ENCODE results near the gene ENOX1. TPM values are rescaled to one million over a fixed set of nuclear protein-coding genes. Genes with fewer than 3 reads are reported as not detected.

The ENOX1 gene
- polyA plus RNA-seq, 2 of the 4 experiments (the other 2 are of a cell fraction) = 0.28 to 0.41 TPM

GRCh38 chr13:43800828-43801227 lies 14.1 kb upstream of the ENOX1 start (continued):
- no peak for TF ChIP-seq HMGXB4 (CRISPR knock-in tag; IDR thresholded peaks at IDR 0.05; ENCODE audit: borderline replicate concordance)

GRCh38 chr13:43799191-43799590 lies 12.4 kb upstream of the ENOX1 start:
- H3K4me2 ChIP-seq = no peak overlapping the region
- no peak overlapping the region for H3K27ac ChIP-seq
- H3K4me1 ChIP-seq = no peaks in the 10 kb centered on the region
- WGBS (ENCODE audit: missing lambda C conversion rate) = 37% methylated on average over 4 of the region's 4 CpGs
- ChIA-PET POLR2A (no interaction called here), CTCF (no interaction called here)
- ATAC-seq (no peak), DNase-seq (ENCODE audit: low read depth in 1 of 2, low spot score in 1 of 2) (no peak), FAIRE-seq (no peak)
- TF ChIP-seq RAD21 (conservative IDR thresholded peaks at IDR 0.05 in 1 of 2, IDR thresholded peaks at IDR 0.05 in 1 of 2) = no peak
- no peak for TF ChIP-seq REST (IDR thresholded peaks at IDR 0.05)
- TF ChIP-seq TFCP2L1 (CRISPR knock-in tag; IDR thresholded peaks at IDR 0.05) = no peak
- no peak for TF ChIP-seq EP300 (IDR thresholded peaks at IDR 0.05)
- no peak for TF ChIP-seq EHF (CRISPR knock-in tag; IDR thresholded peaks at IDR 0.05)
- no peak for TF ChIP-seq KDM1A (IDR thresholded peaks at IDR 0.05; ENCODE audit: low read depth)
- TF ChIP-seq CHD4 (IDR thresholded peaks at IDR 0.05; ENCODE audit: borderline replicate concordance) = no peak
- no peak overlapping the region for H3K4me3 ChIP-seq
- H3K9me3 ChIP-seq = no peaks in the 10 kb centered on the region

GRCh38 chr13:43797869-43798268 lies 11.1 kb upstream of the ENOX1 start:
- TF ChIP-seq BCL3 (IDR thresholded peaks at IDR 0.05) = no peak
- TF ChIP-seq HDAC2 (IDR thresholded peaks at IDR 0.05) = no peak
- no peak for TF ChIP-seq PHF8 (IDR thresholded peaks at IDR 0.05; ENCODE audit: borderline replicate concordance, low read depth)
- no peak for TF ChIP-seq USF2 (IDR thresholded peaks at IDR 0.05)
- no peaks in the 10 kb centered on the region for H3K4me1 ChIP-seq
- H3K9me3 ChIP-seq = no peaks in the 10 kb centered on the region
- ChIA-PET CTCF (no interaction called here), POLR2A (no interaction called here)
- no peak overlapping the region for H3K4me3 ChIP-seq
- ATAC-seq (no peak), DNase-seq (ENCODE audit: low read depth in 1 of 2, low spot score in 1 of 2) (no peak), FAIRE-seq (no peak)
- WGBS (ENCODE audit: missing lambda C conversion rate) = 46% methylated on average over 3 of the region's 3 CpGs
- H3K4me2 ChIP-seq = no peak overlapping the region
- H3K27ac ChIP-seq = no peak overlapping the region

GRCh38 chr13:43797159-43797558 lies 10.4 kb upstream of the ENOX1 start:
- no peak for FAIRE-seq
- no peak overlapping the region for H3K27ac ChIP-seq
- TF ChIP-seq HOXB13 (CRISPR knock-in tag; IDR thresholded peaks at IDR 0.05; ENCODE audit: low read depth) (no peak), MAZ (IDR thresholded peaks at IDR 0.05; ENCODE audit: borderline replicate concordance, low read depth, low read length) (no peak), GATA3 (IDR thresholded peaks at IDR 0.05; ENCODE audit: borderline replicate concordance) (no peak), RAD21 (conservative IDR thresholded peaks at IDR 0.05 in 1 of 2, IDR thresholded peaks at IDR 0.05 in 1 of 2) (no peak), KDM5A (IDR thresholded peaks at IDR 0.05) (no peak), KDM1A (IDR thresholded peaks at IDR 0.05; ENCODE audit: low read depth) (no peak), NFE2L2 (conservative IDR thresholded peaks at IDR 0.05; ENCODE audit: low read length) (no peak), CBX8 (IDR thresholded peaks at IDR 0.05) (no peak)
- H3K4me2 ChIP-seq = no peak overlapping the region
- POLR2A ChIA-PET = no interaction called here
- no peaks in the 10 kb centered on the region for H3K9me3 ChIP-seq
- H3K4me1 ChIP-seq = no peaks in the 10 kb centered on the region
- no peak for ATAC-seq
- 85% methylated on average over 1 of the region's 1 CpG for WGBS (ENCODE audit: missing lambda C conversion rate)
- H3K4me3 ChIP-seq = no peak overlapping the region
- no peak for DNase-seq (ENCODE audit: low read depth in 1 of 2, low spot score in 1 of 2)
- CTCF ChIA-PET = no interaction called here
